Vagina (tissue), 2 donors: ENCODE data around the gene TRMT61A. TPM values are rescaled to one million over a fixed set of nuclear protein-coding genes. Genes with fewer than 3 reads are reported as not detected.

Experiments used
- DNase-seq, 2 donors: peaks; one replicate each; pipeline ENCODE4 v3.0.0-alpha.2; 2017; ENCODE audit errors: extremely low spot score in 2 of 2
- H3K27ac ChIP-seq: fragments of 200-600 bp; sonication (generic); one replicate; pipeline ENCODE4 v1.5.1; 2019
- H3K27me3 ChIP-seq: fragments of 200-600 bp; sonication (generic); one replicate; pipeline ENCODE4 v1.5.1; 2019
- H3K36me3 ChIP-seq, 2 donors: fragments of 200-600 bp; sonication (generic); one replicate each; pipeline ENCODE4 v1.5.1; 2017 to 2019
- H3K4me1 ChIP-seq: fragments of 200-600 bp; sonication (generic); one replicate; pipeline ENCODE4 v1.5.1; 2019
- H3K4me3 ChIP-seq, 2 donors: fragments of 200-600 bp; sonication (generic); 1 replicate in 1 of 2; 2 replicates in 1 of 2; pipeline ENCODE4 v1.5.1; 2016 to 2019
- H3K9me3 ChIP-seq: fragments of 200-600 bp; sonication (generic); one replicate; pipeline ENCODE4 v1.5.1; 2019
- POLR2A ChIP-seq, 2 donors: fragments of 450-650 bp; IDR thresholded peaks; one replicate each; pipeline ENCODE4 v1.6.1; 2017; ENCODE audit warnings: antibody characterized with exemption in 2 of 2, mild to moderate bottlenecking in 2 of 2, moderate library complexity in 2 of 2
- POLR2AphosphoS5 ChIP-seq, 2 donors: sonication (generic); formaldehyde crosslinking; IDR thresholded peaks; one replicate each; pipeline ENCODE4 v1.9.0; 2017; ENCODE audit warnings: antibody characterized with exemption in 2 of 2, mild to moderate bottlenecking in 2 of 2, low read depth in 1 of 2; ENCODE audit not compliant: insufficient read depth in 1 of 2
- intact Hi-C: fragments of 100-400 bp; cut with DNase I; formaldehyde crosslinking; loops from one replicate; pipeline ENCODE4 v1.15.1; 2023
- total RNA-seq: library from RNA; depleted of rRNA; stranded (reverse); fragments of >200 nt; gene quantifications from one replicate; pipeline ENCODE4 v1.2.3, GENCODE V29; 2016
- TF ChIP-seq, protein P1 (sequence below), 3 experiments: fragments of 450-650 bp in 2 of 3; fragments of 200-600 bp in 1 of 3; sonication (generic) in 1 of 3; IDR thresholded peaks; one replicate each; pipeline ENCODE4 v1.5.1; 2017 to 2019; ENCODE audit warnings: antibody characterized with exemption in 3 of 3, mild to moderate bottlenecking in 2 of 3, moderate library complexity in 2 of 3

Gene TRMT61A
- total RNA-seq, 1 donor from 2014 or later: 17.7 TPM

DNA sequence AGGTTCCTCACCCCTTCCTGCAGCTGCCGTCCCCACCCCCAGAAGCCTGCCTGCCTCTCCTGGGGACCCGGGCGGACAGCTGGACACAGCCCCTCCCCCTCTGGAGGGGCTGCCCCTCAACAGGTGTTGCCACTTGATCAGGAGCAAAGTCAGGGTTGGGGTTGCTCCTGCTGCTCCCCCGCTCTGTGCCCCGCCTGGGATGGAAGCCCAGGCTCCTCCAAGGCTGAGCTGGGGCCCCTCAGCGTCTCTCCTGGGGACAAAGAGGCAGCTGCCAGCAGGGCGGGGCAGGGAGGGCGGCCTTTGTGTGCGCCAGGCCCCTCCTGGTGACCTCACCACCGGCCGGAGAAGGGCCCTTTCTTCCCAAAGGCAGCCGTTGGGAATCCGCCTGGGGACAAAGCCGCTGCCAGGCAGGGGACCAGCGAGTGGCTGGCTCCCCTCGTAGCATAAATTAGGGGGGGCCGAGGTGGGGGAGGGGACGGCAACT lies 13.7 kb downstream of the TRMT61A start:
- Histone ChIP-seq H3K36me3 (no peaks in the 10 kb centered on the region), H3K27me3 (no peaks in the 10 kb centered on the region), H3K9me3 (no peaks in the 10 kb centered on the region), H3K4me1 (peaks cover 77% of the 10 kb centered on the region), H3K4me3 (peak overlapping the region; percentile 3 to 9), H3K27ac (peak overlapping the region; percentile 88)
- no peak for DNase-seq
- intact Hi-C loops: no loop called here
- peak in 1 of 2 donors; percentile 41 for TF ChIP-seq POLR2AphosphoS5 (IDR thresholded peaks at IDR 0.05; ENCODE audit: insufficient read depth in 1 of 2, low read depth in 1 of 2)
- TF ChIP-seq, protein P1, sequence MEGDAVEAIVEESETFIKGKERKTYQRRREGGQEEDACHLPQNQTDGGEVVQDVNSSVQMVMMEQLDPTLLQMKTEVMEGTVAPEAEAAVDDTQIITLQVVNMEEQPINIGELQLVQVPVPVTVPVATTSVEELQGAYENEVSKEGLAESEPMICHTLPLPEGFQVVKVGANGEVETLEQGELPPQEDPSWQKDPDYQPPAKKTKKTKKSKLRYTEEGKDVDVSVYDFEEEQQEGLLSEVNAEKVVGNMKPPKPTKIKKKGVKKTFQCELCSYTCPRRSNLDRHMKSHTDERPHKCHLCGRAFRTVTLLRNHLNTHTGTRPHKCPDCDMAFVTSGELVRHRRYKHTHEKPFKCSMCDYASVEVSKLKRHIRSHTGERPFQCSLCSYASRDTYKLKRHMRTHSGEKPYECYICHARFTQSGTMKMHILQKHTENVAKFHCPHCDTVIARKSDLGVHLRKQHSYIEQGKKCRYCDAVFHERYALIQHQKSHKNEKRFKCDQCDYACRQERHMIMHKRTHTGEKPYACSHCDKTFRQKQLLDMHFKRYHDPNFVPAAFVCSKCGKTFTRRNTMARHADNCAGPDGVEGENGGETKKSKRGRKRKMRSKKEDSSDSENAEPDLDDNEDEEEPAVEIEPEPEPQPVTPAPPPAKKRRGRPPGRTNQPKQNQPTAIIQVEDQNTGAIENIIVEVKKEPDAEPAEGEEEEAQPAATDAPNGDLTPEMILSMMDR (IDR thresholded peaks at IDR 0.05): no peak

DNA sequence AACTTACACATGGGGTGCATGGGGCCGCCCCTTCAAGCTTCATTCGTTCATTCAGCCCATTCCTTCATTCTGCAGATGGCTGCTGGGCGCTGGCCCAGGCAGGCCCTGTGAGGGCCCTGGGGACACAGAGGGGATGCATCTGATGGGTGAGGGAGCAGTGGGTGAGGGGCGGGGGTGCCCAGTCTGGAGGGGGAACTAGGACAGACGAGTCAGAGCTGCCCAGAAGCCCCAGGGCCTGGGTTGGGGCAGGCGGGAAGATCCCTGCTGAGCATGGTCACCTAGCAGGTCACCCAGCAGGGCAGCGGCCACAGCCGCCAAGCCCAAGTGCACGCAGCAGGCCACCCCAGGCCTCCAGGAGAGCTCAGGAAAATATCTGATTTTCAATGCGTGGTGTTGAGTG lies 14.1 kb downstream of the TRMT61A start:
- intact Hi-C loops: no loop called here
- DNase-seq: no peak
- peak overlapping the region; percentile 88 for H3K27ac ChIP-seq
- no peaks in the 10 kb centered on the region for H3K36me3 ChIP-seq
- H3K27me3 ChIP-seq: no peaks in the 10 kb centered on the region
- H3K9me3 ChIP-seq: no peaks in the 10 kb centered on the region
- H3K4me3 ChIP-seq: peak overlapping the region in 1 of 2 donors; percentile 9
- TF ChIP-seq POLR2A (IDR thresholded peaks at IDR 0.05): no peak
- no peak for TF ChIP-seq POLR2AphosphoS5 (IDR thresholded peaks at IDR 0.05; ENCODE audit: insufficient read depth in 1 of 2, low read depth in 1 of 2)
- TF ChIP-seq, protein P1 (IDR thresholded peaks at IDR 0.05): no peak
- peaks cover 73% of the 10 kb centered on the region for H3K4me1 ChIP-seq

DNA sequence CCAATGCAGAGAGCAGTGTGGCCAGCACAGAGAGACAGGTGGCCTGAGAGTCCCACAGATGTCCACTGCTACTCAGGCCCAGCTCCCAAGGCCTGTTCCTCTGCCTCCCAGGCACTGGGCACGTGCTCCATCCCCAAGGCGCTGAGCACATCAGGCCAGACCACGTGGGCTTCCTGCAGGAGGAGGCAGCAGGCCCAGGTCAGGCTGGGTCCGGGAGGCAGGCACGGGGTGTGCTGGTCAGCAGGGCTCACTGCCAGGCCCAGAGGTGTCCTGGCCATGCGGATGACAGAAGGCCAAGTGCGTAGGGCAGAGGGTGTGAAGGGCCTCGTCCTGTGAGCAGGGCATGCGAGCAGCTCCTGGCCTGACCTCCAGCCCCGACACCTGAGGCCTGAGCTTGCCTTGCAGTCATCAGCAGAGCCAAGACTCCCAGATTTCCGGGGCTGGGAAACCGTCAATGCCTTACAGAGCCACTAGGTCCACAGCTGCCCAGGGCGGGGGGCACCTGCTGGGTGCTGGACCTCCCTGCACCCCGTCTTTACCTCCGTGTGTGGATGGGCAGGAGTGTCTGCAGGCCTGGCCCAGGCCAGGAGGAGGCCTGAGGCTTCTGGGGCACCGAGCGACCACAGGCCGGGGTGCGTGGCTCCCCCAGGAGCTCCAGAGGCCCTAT lies 14.9 kb downstream of the TRMT61A start:
- Histone ChIP-seq H3K4me3 (peak overlapping the region in 1 of 2 donors; percentile 1), H3K4me1 (peaks cover 67% of the 10 kb centered on the region), H3K9me3 (no peaks in the 10 kb centered on the region), H3K36me3 (no peaks in the 10 kb centered on the region), H3K27me3 (no peaks in the 10 kb centered on the region), H3K27ac (peak overlapping the region; percentile 88)
- intact Hi-C loops: no loop called here
- TF ChIP-seq, protein P1 (IDR thresholded peaks at IDR 0.05): no peak
- TF ChIP-seq POLR2A (IDR thresholded peaks at IDR 0.05): no peak
- TF ChIP-seq POLR2AphosphoS5 (IDR thresholded peaks at IDR 0.05; ENCODE audit: insufficient read depth in 1 of 2, low read depth in 1 of 2): peak in 1 of 2 donors; percentile 41
- DNase-seq: no peak

DNA sequence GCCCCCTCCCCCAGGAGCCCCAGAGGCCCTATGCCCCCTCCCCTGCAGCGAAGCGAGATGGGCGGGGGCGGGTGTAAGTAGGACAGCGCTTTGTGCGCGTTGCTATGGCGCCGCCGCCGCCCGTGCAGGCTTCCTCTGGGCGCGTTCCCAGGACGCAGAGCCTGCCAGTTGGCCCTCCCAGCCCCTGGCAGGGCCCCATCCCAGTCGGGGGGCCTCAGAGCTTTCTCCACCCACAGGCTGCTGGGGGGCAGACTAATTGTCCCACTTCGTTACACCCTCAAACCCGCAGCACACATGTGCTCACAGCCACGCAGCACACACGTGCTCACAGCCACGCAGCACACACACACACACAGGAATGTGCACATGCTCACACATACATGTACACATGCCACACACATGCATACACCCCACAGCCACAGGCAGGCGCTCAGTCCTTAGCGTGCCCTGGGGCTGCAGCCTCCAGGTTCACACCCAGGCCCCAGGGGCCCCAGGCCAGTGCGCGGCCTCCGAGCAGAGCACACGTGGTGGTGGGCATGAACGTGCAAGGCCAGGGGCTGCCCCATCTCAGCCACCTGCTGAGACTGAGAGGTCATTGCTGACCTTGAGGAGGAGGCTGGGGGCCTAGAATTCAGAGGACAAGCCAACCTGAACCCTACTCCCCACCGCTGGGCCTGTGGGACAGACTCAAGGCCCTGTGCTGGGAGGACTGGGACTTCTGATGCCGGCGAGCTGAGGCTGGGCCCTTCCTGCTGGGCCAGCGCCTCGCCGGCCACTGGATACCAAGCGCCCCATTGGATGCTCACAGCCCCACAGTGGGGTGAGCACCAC lies 15.6 kb downstream of the TRMT61A start:
- peak overlapping the region in 1 of 2 donors; percentile 1 for H3K4me3 ChIP-seq
- H3K9me3 ChIP-seq: no peaks in the 10 kb centered on the region
- no peaks in the 10 kb centered on the region for H3K36me3 ChIP-seq
- intact Hi-C loops: loop anchor here (5.0 kb wide), 1 partner anchor 42 kb away; no protein-coding TSS in a partner anchor
- no peak for DNase-seq
- H3K27me3 ChIP-seq: no peaks in the 10 kb centered on the region
- peak overlapping the region; percentile 88 for H3K27ac ChIP-seq
- TF ChIP-seq, protein P1 (IDR thresholded peaks at IDR 0.05): no peak
- TF ChIP-seq POLR2AphosphoS5 (IDR thresholded peaks at IDR 0.05; ENCODE audit: insufficient read depth in 1 of 2, low read depth in 1 of 2): peak in 1 of 2 donors; percentile 51
- TF ChIP-seq POLR2A (IDR thresholded peaks at IDR 0.05): no peak
- peaks cover 67% of the 10 kb centered on the region for H3K4me1 ChIP-seq
